ENCODE results near the gene HLA-F.

DNA sequence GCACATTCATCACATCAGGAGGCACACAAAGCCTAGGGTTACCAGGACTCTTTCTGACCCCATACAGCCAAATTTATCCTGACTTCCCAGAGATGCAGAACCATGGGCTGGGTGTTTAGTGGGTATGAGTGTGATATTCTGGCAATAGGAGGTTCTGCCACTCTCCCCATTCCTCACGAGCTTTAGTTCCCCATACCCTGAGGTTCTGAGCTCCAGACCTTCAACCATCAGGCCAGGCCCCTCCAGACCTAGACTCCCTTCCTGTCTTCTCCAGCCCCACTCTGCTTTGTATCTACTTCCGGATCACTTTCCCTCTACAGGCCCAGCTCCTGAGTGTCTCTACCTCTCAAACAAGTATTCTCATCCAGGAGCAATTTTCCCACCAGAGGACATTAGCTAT lies 4.4 kb downstream of the HLA-F start:
- TF ChIP-seq POLR2A (IDR thresholded peaks at IDR 0.05): no peak
- TF ChIP-seq, protein P1, sequence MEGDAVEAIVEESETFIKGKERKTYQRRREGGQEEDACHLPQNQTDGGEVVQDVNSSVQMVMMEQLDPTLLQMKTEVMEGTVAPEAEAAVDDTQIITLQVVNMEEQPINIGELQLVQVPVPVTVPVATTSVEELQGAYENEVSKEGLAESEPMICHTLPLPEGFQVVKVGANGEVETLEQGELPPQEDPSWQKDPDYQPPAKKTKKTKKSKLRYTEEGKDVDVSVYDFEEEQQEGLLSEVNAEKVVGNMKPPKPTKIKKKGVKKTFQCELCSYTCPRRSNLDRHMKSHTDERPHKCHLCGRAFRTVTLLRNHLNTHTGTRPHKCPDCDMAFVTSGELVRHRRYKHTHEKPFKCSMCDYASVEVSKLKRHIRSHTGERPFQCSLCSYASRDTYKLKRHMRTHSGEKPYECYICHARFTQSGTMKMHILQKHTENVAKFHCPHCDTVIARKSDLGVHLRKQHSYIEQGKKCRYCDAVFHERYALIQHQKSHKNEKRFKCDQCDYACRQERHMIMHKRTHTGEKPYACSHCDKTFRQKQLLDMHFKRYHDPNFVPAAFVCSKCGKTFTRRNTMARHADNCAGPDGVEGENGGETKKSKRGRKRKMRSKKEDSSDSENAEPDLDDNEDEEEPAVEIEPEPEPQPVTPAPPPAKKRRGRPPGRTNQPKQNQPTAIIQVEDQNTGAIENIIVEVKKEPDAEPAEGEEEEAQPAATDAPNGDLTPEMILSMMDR (IDR thresholded peaks at IDR 0.05): no peak

Measured in right lobe of liver (tissue), 4 donors.